GM12892 (cell line): Measurements from ENCODE around the gene FAM25A.
"Not testable (repeated sequence)": the region's sequence is repeated elsewhere in the genome, so short reads cannot be mapped to it uniquely, and the experiment has no call there.

ENCODE experiments used
- POLR2A ChIP-seq: IDR thresholded peaks from 2 replicates; pipeline ENCODE4 v1.6.1; 2011; ENCODE audit warnings: low read depth, low read length, control low read depth
- POLR2AphosphoS5 ChIP-seq: IDR thresholded peaks from 2 replicates; pipeline ENCODE4 v1.6.1; 2011; ENCODE audit warnings: low read depth, low read length, control low read depth

GRCh38 chr10:87025285-87025958 is 5.3 kb downstream of the FAM25A start:
- not testable (repeated sequence) for TF ChIP-seq POLR2A, POLR2AphosphoS5
